Aorta (tissue), 5 donors: ENCODE data around the gene TBC1D16. TPM values are rescaled to one million over a fixed set of nuclear protein-coding genes. Genes with fewer than 3 reads are reported as not detected.

ENCODE experiments used
- ATAC-seq: fragments of 200-7000 bp; cut with Tn5 transposase; one replicate; pipeline ENCODE4 v1.9.1; 2022; ENCODE audit warnings: moderate library complexity; ENCODE audit not compliant: low FRiP score
- DNase-seq, 2 donors: peaks; one replicate each; pipeline ENCODE4 v3.0.0-alpha.2; 2020
- H3K27ac ChIP-seq, 2 donors: one replicate each; pipeline ENCODE4 v1.5.1; 2013; ENCODE audit warnings: low read length in 2 of 2, mild to moderate bottlenecking in 2 of 2, moderate library complexity in 2 of 2, control low read depth in 1 of 2, inconsistent platforms in 1 of 2, low read depth in 1 of 2
- H3K27me3 ChIP-seq, 2 donors: one replicate each; pipeline ENCODE4 v1.6.1; 2013; ENCODE audit warnings: control low read depth in 1 of 2, low read length in 1 of 2, mild to moderate bottlenecking in 1 of 2, moderate library complexity in 1 of 2; ENCODE audit not compliant: insufficient read depth in 2 of 2, control insufficient read depth in 1 of 2
- H3K36me3 ChIP-seq, 2 donors: one replicate each; pipeline ENCODE4 v1.6.1; 2013; ENCODE audit warnings: control low read depth in 1 of 2, low read length in 1 of 2, mild to moderate bottlenecking in 1 of 2; ENCODE audit not compliant: insufficient read depth in 2 of 2, control insufficient read depth in 1 of 2
- H3K4me1 ChIP-seq, 2 donors: one replicate each; pipeline ENCODE4 v1.6.1; 2013; ENCODE audit warnings: low read length in 2 of 2, control low read depth in 1 of 2, mild to moderate bottlenecking in 1 of 2, moderate library complexity in 1 of 2; ENCODE audit not compliant: insufficient read depth in 2 of 2, control insufficient read depth in 1 of 2
- H3K4me3 ChIP-seq, 2 donors: one replicate each; pipeline ENCODE4 v1.5.1; 2013; ENCODE audit warnings: low read length in 2 of 2, control low read depth in 1 of 2, mild to moderate bottlenecking in 1 of 2
- H3K9me3 ChIP-seq: one replicate; pipeline ENCODE4 v1.6.1; 2013; ENCODE audit warnings: mild to moderate bottlenecking, low read length; ENCODE audit not compliant: control insufficient read depth
- WGBS, 2 donors: extraction: QIAGEN DNeasy Blood & Tissue Kit; methylation state at CpG; one replicate each; pipeline ENCODE4 v1.1.7; 2013; 5-methylcytosine and 5-hydroxymethylcytosine counted together
- intact Hi-C, 2 donors: fragments of 100-400 bp; cut with DNase I; formaldehyde crosslinking; loops; one replicate each; pipeline versions ENCODE4 v1.14.2 to v1.15.0; 2022
- long read RNA-seq, 2 donors: library from polyadenylated mRNA; unstranded; transcript quantifications; one replicate each; pipeline ENCODE4 v2.0.0, GENCODE V29; 2020 to 2021
- polyA plus RNA-seq, 2 donors: library from polyadenylated mRNA; stranded (reverse); fragments of 200-250 nt; gene quantifications; one replicate each; pipeline ENCODE4 v1.2.3, GENCODE V29; 2013
- total RNA-seq, 2 donors: library from RNA; stranded (reverse); fragmentation: NEBNext Ultra II Directional; extraction: Animal tissue kit (Norgen Biotek cat#: 25700); gene quantifications; one replicate each; pipeline ENCODE4 v1.2.1, GENCODE V29; 2021
- donor health status: healthy with polysubstance abuse.
- donor health status: Bipolar disorder and iron deficiency.
- donor health status: DM: no; HTN: no; CAD: no.
- donor health status: DM: no; HTN: no; CAD: no.
- donor health status: DM: yes; HTN: yes; CAD: no.

TBC1D16 gene
- total RNA-seq: 10 to 100 TPM; 42.5 to 43.6 TPM
- polyA plus RNA-seq: 10 to 100 TPM in 1 of 2 donors, 1 to 10 TPM in 1; 6.4 to 12.8 TPM
- long read RNA-seq, donor 1, full-length matches to known transcripts: 1 of 59 reads
- long read RNA-seq, donor 1, partial matches to known transcripts: 6 of 59 reads
- long read RNA-seq, donor 1, other reads (novel, unspliced or antisense): 52 of 59 reads
- long read RNA-seq, donor 2, partial matches to known transcripts: 6 of 34 reads
- long read RNA-seq, donor 2, other reads (novel, unspliced or antisense): 28 of 34 reads

DNA sequence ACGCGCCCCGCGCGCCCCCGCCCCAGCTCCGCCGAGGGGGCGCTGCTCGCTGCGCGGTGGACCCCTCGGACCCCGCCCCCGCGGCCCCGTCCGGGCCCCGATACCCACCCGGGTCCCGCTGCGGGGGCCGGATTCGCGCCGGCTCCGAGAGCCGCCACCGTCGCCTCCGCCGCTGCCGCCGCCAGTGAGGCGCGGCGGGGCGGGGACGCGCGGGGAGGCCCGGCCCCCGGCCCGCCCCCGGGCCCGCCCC lies at the start of gene TBC1D16:
Gene TBC1D16 (minus strand): TSS at position 186 of the 250 bp plus-strand sequence. CDS start 22,325 bp downstream, outside the sequence.
- Histone ChIP-seq H3K9me3 (no peaks in the 10 kb centered on the region), H3K4me3 (peak within 1 kb of the TSS; percentile 86 to 98), H3K36me3 (no peaks in the 10 kb centered on the region), H3K4me1 (no peaks in the 10 kb centered on the region), H3K27ac (peak within 1 kb of the TSS in 1 of 2 donors; percentile 75), H3K27me3 (no peaks in the 10 kb centered on the region)
- intact Hi-C loops: no loop called here
- 1 to 4% methylated on average over 4 to 46 of the region's 46 CpGs for WGBS, 2 donors
- no peak for ATAC-seq
- DNase-seq: no peak

- WGBS, 2 donors: 93% methylated on average over 15 of the region's 15 CpGs
- H3K36me3 ChIP-seq: no peaks in the 10 kb centered on the region
- intact Hi-C loops: loop anchor here (5.0 to 10.0 kb wide), 2 partner anchors 77 to 80 kb away; no protein-coding TSS in a partner anchor
- H3K4me3 ChIP-seq: no peak overlapping the region
- DNase-seq: no peak
- H3K27ac ChIP-seq: no peak overlapping the region
- H3K4me1 ChIP-seq: no peaks in the 10 kb centered on the region
- no peak for ATAC-seq
- H3K9me3 ChIP-seq: no peaks in the 10 kb centered on the region
- H3K27me3 ChIP-seq: no peaks in the 10 kb centered on the region
These were observed 49.1 kb upstream of the TBC1D16 start for GRCh38 chr17:80084773-80085172.

DNA sequence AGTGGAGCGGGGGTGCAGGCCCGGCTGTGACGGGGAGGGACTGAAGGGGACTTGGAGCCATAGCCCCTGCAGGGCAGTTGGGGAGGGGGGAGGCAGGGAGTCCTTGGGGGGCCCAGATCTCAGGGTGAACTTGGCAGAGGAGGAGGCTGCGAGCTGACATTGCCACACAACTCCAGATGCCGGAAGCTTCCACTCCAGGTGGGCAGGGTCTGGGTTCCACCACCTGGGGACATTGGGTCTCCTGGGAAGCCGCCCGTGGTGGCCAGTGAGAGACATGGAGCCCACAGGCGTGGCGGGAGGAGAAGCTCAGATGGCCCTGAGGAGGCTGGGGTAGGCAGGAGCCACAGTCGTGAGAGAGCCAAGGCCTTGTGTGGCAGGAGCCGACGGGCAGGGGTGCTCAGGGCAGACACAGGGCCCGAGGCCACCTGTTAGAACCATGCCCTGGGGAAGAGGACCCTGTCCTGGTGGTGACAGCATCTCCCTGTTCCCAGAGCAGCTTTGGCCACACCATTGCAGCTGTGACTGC lies 47.5 kb upstream of the TBC1D16 start:
- Histone ChIP-seq H3K36me3 (no peaks in the 10 kb centered on the region), H3K27me3 (no peaks in the 10 kb centered on the region), H3K4me3 (no peak overlapping the region), H3K9me3 (no peaks in the 10 kb centered on the region), H3K27ac (no peak overlapping the region), H3K4me1 (no peaks in the 10 kb centered on the region)
- DNase-seq: no peak
- intact Hi-C loops: loop anchor here (5.0 to 10.0 kb wide), 2 partner anchors 76 to 78 kb away; no protein-coding TSS in a partner anchor
- WGBS, 2 donors: 88% methylated on average over 12 to 13 of the region's 13 CpGs
- peak; percentile 12 for ATAC-seq

DNA sequence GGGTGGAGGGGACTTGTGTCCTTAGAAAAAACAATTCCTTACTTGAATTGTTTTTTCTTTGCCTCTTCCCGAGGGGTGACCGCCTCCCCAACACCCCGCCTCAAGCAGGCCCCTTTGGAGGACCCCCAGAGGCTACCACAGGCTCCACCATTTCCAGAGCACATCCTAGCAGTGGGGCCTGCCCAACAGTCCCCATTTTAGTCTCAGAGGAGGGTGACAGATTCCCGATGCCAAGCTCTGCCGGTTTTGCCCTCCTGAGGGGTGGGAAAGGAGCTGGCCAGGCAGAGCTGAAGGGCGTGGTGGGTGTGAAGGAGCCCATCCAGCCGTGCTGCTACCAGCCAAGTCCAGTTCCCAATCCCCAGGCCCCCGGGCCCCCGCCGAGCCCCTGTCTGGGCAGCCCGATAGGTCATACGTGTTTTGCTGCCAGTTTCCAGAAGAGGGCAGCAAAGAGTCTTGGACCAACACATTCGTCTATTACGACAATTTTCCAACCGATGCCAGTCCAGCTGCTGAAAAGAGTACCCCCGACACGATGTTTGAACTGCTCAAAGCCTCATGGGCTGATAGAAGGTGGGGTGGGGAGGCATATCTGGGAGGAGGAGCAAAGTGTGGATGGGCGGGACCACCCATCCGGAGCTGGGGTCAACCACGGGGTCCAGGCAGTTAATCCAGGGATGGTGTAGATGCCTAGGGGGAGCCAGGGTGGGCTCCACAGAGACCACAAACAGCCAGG lies 46.9 kb upstream of the TBC1D16 start:
- H3K4me3 ChIP-seq: no peak overlapping the region
- no peaks in the 10 kb centered on the region for H3K36me3 ChIP-seq
- ATAC-seq (peak; percentile 77), DNase-seq (no peak)
- no peaks in the 10 kb centered on the region for H3K4me1 ChIP-seq
- no peaks in the 10 kb centered on the region for H3K9me3 ChIP-seq
- 23 to 24% methylated on average over 20 of the region's 20 CpGs for WGBS, 2 donors
- H3K27ac ChIP-seq: no peak overlapping the region
- intact Hi-C loops: loop anchor here (5.0 to 10.0 kb wide), 2 partner anchors 75 to 78 kb away; no protein-coding TSS in a partner anchor
- H3K27me3 ChIP-seq: no peaks in the 10 kb centered on the region

DNA sequence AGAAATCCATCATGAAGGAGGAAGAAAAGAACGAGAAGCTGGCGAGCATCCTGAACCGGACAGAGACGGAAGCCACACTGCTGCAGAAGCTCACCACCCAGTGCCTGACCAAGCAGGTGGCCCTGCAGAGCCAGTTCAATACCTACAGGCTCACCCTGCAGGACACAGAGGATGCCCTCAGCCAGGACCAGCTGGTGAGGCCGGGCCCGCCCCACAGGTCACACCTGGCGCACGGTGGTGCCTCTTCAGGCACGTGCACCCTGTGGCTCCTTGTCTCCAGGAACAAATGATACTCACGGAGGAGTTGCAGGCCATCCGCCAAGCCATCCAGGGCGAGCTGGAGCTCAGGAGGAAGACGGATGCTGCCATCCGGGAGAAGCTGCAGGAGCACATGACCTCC lies 45.9 kb upstream of the TBC1D16 start:
- DNase-seq (no peak), ATAC-seq (no peak)
- WGBS, 2 donors: 95 to 96% methylated on average over 14 of the region's 14 CpGs
- Histone ChIP-seq H3K4me3 (no peak overlapping the region), H3K27ac (no peak overlapping the region), H3K36me3 (no peaks in the 10 kb centered on the region), H3K9me3 (no peaks in the 10 kb centered on the region), H3K27me3 (no peaks in the 10 kb centered on the region), H3K4me1 (no peaks in the 10 kb centered on the region)
- intact Hi-C loops: loop anchor here (5.0 to 10.0 kb wide), 2 partner anchors 74 to 77 kb away; no protein-coding TSS in a partner anchor

- Histone ChIP-seq H3K4me3 (no peak overlapping the region), H3K27me3 (no peaks in the 10 kb centered on the region), H3K9me3 (no peaks in the 10 kb centered on the region), H3K27ac (no peak overlapping the region), H3K4me1 (no peaks in the 10 kb centered on the region), H3K36me3 (no peaks in the 10 kb centered on the region)
- WGBS, 2 donors: 78 to 85% methylated on average over 6 of the region's 6 CpGs
- intact Hi-C loops: loop anchor here (5.0 to 10.0 kb wide), 2 partner anchors 73 to 75 kb away; no protein-coding TSS in a partner anchor
- DNase-seq (no peak), ATAC-seq (no peak)
These were observed 44.4 kb upstream of the TBC1D16 start for GRCh38 chr17:80080081-80080480.

GRCh38 chr17:80072410-80072809 lies 36.7 kb upstream of the TBC1D16 start:
- Histone ChIP-seq H3K27ac (no peak overlapping the region), H3K36me3 (no peaks in the 10 kb centered on the region), H3K9me3 (no peaks in the 10 kb centered on the region), H3K27me3 (no peaks in the 10 kb centered on the region), H3K4me1 (no peaks in the 10 kb centered on the region), H3K4me3 (no peak overlapping the region)
- DNase-seq: no peak
- intact Hi-C loops: no loop called here
- no peak for ATAC-seq
- 94 to 95% methylated on average over 6 of the region's 6 CpGs for WGBS, 2 donors

GRCh38 chr17:80071116-80071841 lies 35.6 kb upstream of the TBC1D16 start:
- H3K4me1 ChIP-seq: no peaks in the 10 kb centered on the region
- intact Hi-C loops: loop anchor here in 1 of 2 donors (2.0 kb wide), 1 partner anchor 34 kb away; the partner anchor contains the start of gene CCDC40
- no peaks in the 10 kb centered on the region for H3K36me3 ChIP-seq
- peak overlapping the region; percentile 14 to 36 for H3K4me3 ChIP-seq
- WGBS, 2 donors: 3% methylated on average over 18 to 20 of the region's 20 CpGs
- peak overlapping the region in 1 of 2 donors; percentile 55 for H3K27ac ChIP-seq
- DNase-seq (peak; percentile 68 to 86), ATAC-seq (peak; percentile 79)
- no peaks in the 10 kb centered on the region for H3K27me3 ChIP-seq
- no peaks in the 10 kb centered on the region for H3K9me3 ChIP-seq
